Measurements from ENCODE around the gene MAT2A. TPM values are rescaled to one million over a fixed set of nuclear protein-coding genes. Genes with fewer than 3 reads are reported as not detected.

MAT2A gene
- total and polyA plus RNA-seq, 2 of the 8 experiments (the other 6 are each of a cell fraction or from before 2014, with no cell fraction given) = 255 to 307 TPM

GRCh38 chr2:85588645-85589044 is 49.7 kb downstream of the MAT2A start:
- H3K27me3 ChIP-seq (replicated peaks in 1 of 4; ENCODE audit: control insufficient read depth in 3 of 4, extremely low read depth in 1 of 4, insufficient read depth in 3 of 4, low read length in 3 of 4) = peaks cover 8 to 28% (median 16%) of the 10 kb centered on the region in 4 experiments; a peak in 6 of 7 replicates
- no peak overlapping the region for H3K18ac ChIP-seq (ENCODE audit: extremely low read depth, low read length)
- no peaks in the 10 kb centered on the region for H3K9me3 ChIP-seq (ENCODE audit: insufficient read depth in 2 of 2, low read depth in 1 of 2, low read length in 1 of 2)
- no peak overlapping the region for H3K56ac ChIP-seq (replicated peaks; ENCODE audit: insufficient read length, low read depth, low read length)
- H2BK12ac ChIP-seq (ENCODE audit: low read depth, low read length) = no peak overlapping the region
- H3K23ac ChIP-seq (ENCODE audit: insufficient read length) = no peak overlapping the region
- no peak overlapping the region for H3K27ac ChIP-seq (ENCODE audit: low read depth, low read length)
- H2AFZ ChIP-seq (ENCODE audit: low read length) = no peak overlapping the region
- H3K79me2 ChIP-seq (ENCODE audit: control insufficient read depth in 1 of 2, insufficient read depth in 2 of 2, low read length in 2 of 2) = no peaks in the 10 kb centered on the region; a peak in 1 of 4 replicates
- no peak overlapping the region for H2BK15ac ChIP-seq (ENCODE audit: low read length)
- WGBS, 2 experiments (ENCODE audit: extremely low coverage in 1 of 2, insufficient coverage in 1 of 2, insufficient read length in 1 of 2, insufficient replicate concordance in 2 of 2, low coverage in 1 of 2, low lambda C conversion rate in 2 of 2, missing lambda C conversion rate in 1 of 2) = 74% methylated on average over 4 of the region's 4 CpGs; no CpG with 5 or more reads in 1 of the 2 experiments
- H3K4me1 ChIP-seq (replicated peaks in 1 of 4; ENCODE audit: control insufficient read depth in 3 of 4, insufficient read depth in 4 of 4, low read length in 3 of 4) = peaks cover 0 to 11% (median 3%) of the 10 kb centered on the region in 4 experiments; a peak in 4 of 7 replicates
- no peak overlapping the region for H2BK5ac ChIP-seq (ENCODE audit: low read depth, low read length)
- H2AK5ac ChIP-seq (ENCODE audit: low read depth, low read length) = no peak overlapping the region
- no peak overlapping the region for H4K91ac ChIP-seq (replicated peaks; ENCODE audit: insufficient read length, low read length)
- no peak overlapping the region for H3K4me2 ChIP-seq (ENCODE audit: insufficient read depth in 1 of 2, low read depth in 2 of 2, low read length in 2 of 2)
- no peak overlapping the region for H2BK20ac ChIP-seq (ENCODE audit: low read length)
- H3K4ac ChIP-seq (replicated peaks; ENCODE audit: insufficient read length, low read depth, low read length) = peak overlapping the region; percentile 14
- H3K79me1 ChIP-seq (ENCODE audit: low read depth, low read length) = no peaks in the 10 kb centered on the region
- CTCF ChIA-PET (ENCODE audit: partially characterized antibody) = no interaction called here
- no peak overlapping the region for H3K4me3 ChIP-seq (ENCODE audit: extremely low read depth in 1 of 4, insufficient read depth in 2 of 4, low read depth in 3 of 4, low read length in 4 of 4)
- H3K14ac ChIP-seq (ENCODE audit: insufficient read length) = no peak overlapping the region
- no peak overlapping the region for H4K5ac ChIP-seq (ENCODE audit: insufficient read length, low read depth, low read length)
- DNase-seq (ENCODE audit: low read depth in 1 of 2, low spot score in 2 of 2) (no peak), FAIRE-seq (no peak)
- TF ChIP-seq RFX5 (IDR thresholded peaks at IDR 0.05; ENCODE audit: borderline replicate concordance, low read depth, low read length) (no peak), TBP (IDR thresholded peaks at IDR 0.05; ENCODE audit: low read depth, low read length) (no peak), SIX5 (IDR thresholded peaks at IDR 0.05; ENCODE audit: low read depth, low read length) (no peak), KDM5A (IDR thresholded peaks at IDR 0.05; ENCODE audit: low read length) (no peak), RBBP5 (IDR thresholded peaks at IDR 0.05; ENCODE audit: borderline replicate concordance, low read depth, low read length) (no peak), BCL11A (IDR thresholded peaks at IDR 0.05; ENCODE audit: low read depth in 2 of 2, low read length in 2 of 2) (no peak), CBX8 (IDR thresholded peaks at IDR 0.05; ENCODE audit: borderline replicate concordance, low read depth, low read length) (no peak), TAF7 (optimal IDR thresholded peaks at IDR 0.05; ENCODE audit: borderline replicate concordance, low read depth, low read length) (no peak), E2F6 (IDR thresholded peaks at IDR 0.05) (no peak), CHD2 (IDR thresholded peaks at IDR 0.05; ENCODE audit: low read length) (no peak), POLR2A (IDR thresholded peaks at IDR 0.05; ENCODE audit: control extremely low read depth in 1 of 2, low read depth in 2 of 2, low read length in 2 of 2) (no peak), HDAC2 (IDR thresholded peaks at IDR 0.05; ENCODE audit: borderline replicate concordance in 1 of 2, low read depth in 2 of 2, low read length in 2 of 2) (no peak)
- TF ChIP-seq, protein P1, sequence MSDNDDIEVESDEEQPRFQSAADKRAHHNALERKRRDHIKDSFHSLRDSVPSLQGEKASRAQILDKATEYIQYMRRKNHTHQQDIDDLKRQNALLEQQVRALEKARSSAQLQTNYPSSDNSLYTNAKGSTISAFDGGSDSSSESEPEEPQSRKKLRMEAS (IDR thresholded peaks at IDR 0.05) = no peak
- POLR2A ChIA-PET (ENCODE audit: partially characterized antibody) = interaction anchor here (1.3 to 1.7 kb wide), 3 partner anchors 12 to 49 kb away, joined by 4 to 8 read pairs (median 6); partner anchors contain the start of gene MAT2A
- H3K9ac ChIP-seq (replicated peaks in 1 of 4; ENCODE audit: extremely low read depth in 1 of 4, low read depth in 3 of 4, low read length in 3 of 4) = no peak overlapping the region
- no peak overlapping the region for H2BK120ac ChIP-seq (replicated peaks; ENCODE audit: low read depth, low read length)
- H3K36me3 ChIP-seq (ENCODE audit: control insufficient read depth in 2 of 4, insufficient read depth in 4 of 4, low read length in 3 of 4) = no peaks in the 10 kb centered on the region
- H3K23me2 ChIP-seq (ENCODE audit: low read depth, low read length) = peaks cover 5% of the 10 kb centered on the region; the same call in 1 of the 2 replicates
- H4K20me1 ChIP-seq (replicated peaks in 1 of 2; ENCODE audit: control insufficient read depth in 1 of 2, insufficient read depth in 2 of 2, low read length in 2 of 2) = no peaks in the 10 kb centered on the region
- H4K8ac ChIP-seq (ENCODE audit: extremely low read depth, insufficient read depth, low read length) = no peak overlapping the region

Data from H1 (cell line).